ENCODE data around the gene VPS35L. TPM values are rescaled to one million over a fixed set of nuclear protein-coding genes. Genes with fewer than 3 reads are reported as not detected.
"Not testable (repeated sequence)": the region's sequence is repeated elsewhere in the genome, so short reads cannot be mapped to it uniquely, and the experiment has no call there.

Gene VPS35L
- total RNA-seq, 2 donors from 2014 or later: 31.3 to 34.3 TPM

- DNase-seq (no peak), ATAC-seq (no peak)
- intact Hi-C loops (cut with DNase I): no loop called here
These were observed 30.7 kb upstream of the VPS35L start for GRCh38 chr16:19524616-19525384.

GRCh38 chr16:19525385-19525723, 30.1 kb upstream of the VPS35L start:
- DNase-seq: no peak
- ATAC-seq: no peak
- intact Hi-C loops (cut with DNase I): no loop called here

GRCh38 chr16:19527161-19527560, 28.3 kb upstream of the VPS35L start:
- ATAC-seq (no peak), DNase-seq (no peak)
- intact Hi-C loops (cut with DNase I): no loop called here

GRCh38 chr16:19528666-19529065, 26.8 kb upstream of the VPS35L start:
- DNase-seq (no peak), ATAC-seq (no peak)
- intact Hi-C loops (cut with DNase I): no loop called here

GRCh38 chr16:19532601-19533000, 22.9 kb upstream of the VPS35L start:
- no peak for ATAC-seq

GRCh38 chr16:19540241-19540970, 15.1 kb upstream of the VPS35L start:
- ATAC-seq (no peak), DNase-seq (no peak)
- intact Hi-C loops (cut with DNase I): no loop called here

More at GRCh38 chr16:19532601-19533000, 22.9 kb upstream of the VPS35L start:
- DNase-seq: no peak
- intact Hi-C loops (cut with DNase I): no loop called here

- DNase-seq (no peak), ATAC-seq (no peak)
- intact Hi-C loops (cut with DNase I): no loop called here
These were observed 13.2 kb upstream of the VPS35L start for GRCh38 chr16:19542138-19542821.

- intact Hi-C loops (cut with DNase I); ATAC-seq; DNase-seq: not testable (repeated sequence)
These were observed 12.1 kb upstream of the VPS35L start for GRCh38 chr16:19543278-19543996.

- no peak for DNase-seq
- intact Hi-C loops (cut with DNase I): no loop called here
- no peak for ATAC-seq
These were observed 7.4 kb upstream of the VPS35L start for GRCh38 chr16:19548144-19548543.

- DNase-seq (no peak), ATAC-seq (no peak)
- intact Hi-C loops (cut with DNase I): no loop called here
These were observed 5.8 kb upstream of the VPS35L start for GRCh38 chr16:19549673-19550072.

- DNase-seq (no peak), ATAC-seq (peak in 1 of 2 donors; percentile 1)
- intact Hi-C loops (cut with DNase I): loop anchor here in 1 of 2 donors (5.0 kb wide), 1 partner anchor 331 kb away; no protein-coding TSS in a partner anchor
These were observed 652 bp downstream of the VPS35L start for GRCh38 chr16:19555938-19556771.

GRCh38 chr16:19559242-19559910, 3.9 kb downstream of the VPS35L start:
- no peak for DNase-seq
- intact Hi-C loops (cut with DNase I): loop anchor here (2.0 to 5.0 kb wide), 2 partner anchors 327 to 328 kb away; no protein-coding TSS in a partner anchor
- ATAC-seq: no peak

- no peak for ATAC-seq
- DNase-seq: no peak
- intact Hi-C loops (cut with DNase I): no loop called here
These were observed 4.6 kb downstream of the VPS35L start for GRCh38 chr16:19560078-19560477.

GRCh38 chr16:19563377-19563776, 7.9 kb downstream of the VPS35L start:
- intact Hi-C loops (cut with DNase I): no loop called here
- ATAC-seq (no peak), DNase-seq (no peak)

GRCh38 chr16:19566362-19566761, 10.9 kb downstream of the VPS35L start:
- ATAC-seq: no peak
- DNase-seq: no peak
- intact Hi-C loops (cut with DNase I): no loop called here

- intact Hi-C loops (cut with DNase I): no loop called here
- DNase-seq (no peak), ATAC-seq (no peak)
These were observed 12.1 kb downstream of the VPS35L start for GRCh38 chr16:19567560-19567959.

- ATAC-seq (peak in 1 of 2 donors; percentile 26), DNase-seq (no peak)
- intact Hi-C loops (cut with DNase I): no loop called here
These were observed 18.5 kb downstream of the VPS35L start for GRCh38 chr16:19573997-19574396.

- DNase-seq (no peak), ATAC-seq (peak; percentile 61 to 68)
- intact Hi-C loops (cut with DNase I): no loop called here
These were observed 19.1 kb downstream of the VPS35L start for GRCh38 chr16:19574615-19575014.

All from left cardiac atrium (tissue), 4 donors.